Neural progenitor cell (in vitro differentiated cells): Measurements from ENCODE around the gene CALHM5.

ENCODE experiments used
- CTCF ChIP-seq: fragments of 200-600 bp; sonication (generic); IDR thresholded peaks from 2 replicates; pipeline ENCODE4 v1.5.1; 2017; ENCODE audit warnings: antibody characterized with exemption, mild to moderate bottlenecking
- EZH2 ChIP-seq: fragments of 200-600 bp; sonication (generic); IDR thresholded peaks from 2 replicates; pipeline ENCODE4 v1.6.1; 2017; ENCODE audit warnings: antibody characterized with exemption, mild to moderate bottlenecking, moderate library complexity
- EZH2phosphoT487 ChIP-seq: fragments of 200-600 bp; sonication (generic); IDR thresholded peaks from 2 replicates; pipeline ENCODE4 v1.6.1; 2017; ENCODE audit warnings: antibody characterized with exemption

GRCh38 chr6:116557893-116558292 lies 46.5 kb downstream of the CALHM5 start:
- TF ChIP-seq CTCF: no peak
- TF ChIP-seq EZH2: no peak
- TF ChIP-seq EZH2phosphoT487: no peak
